ENCODE data around the gene HLA-DRB1.
"Not testable (repeated sequence)": the region's sequence is repeated elsewhere in the genome, so short reads cannot be mapped to it uniquely, and the experiment has no call there.

HLA-DRB1 gene

GRCh38 chr6:32589596-32590449 is at the start of gene HLA-DRB1:
Gene HLA-DRB1, minus strand, starts transcription at chr6:32589848. Its CDS starts 106 bp downstream, at chr6:32589742.
- in situ Hi-C loops (cut with HindIII; ENCODE audit: low sequenced_read_pairs): loop anchor here (5.0 kb wide), 1 partner anchor 63 kb away; no protein-coding TSS in a partner anchor

DNA sequence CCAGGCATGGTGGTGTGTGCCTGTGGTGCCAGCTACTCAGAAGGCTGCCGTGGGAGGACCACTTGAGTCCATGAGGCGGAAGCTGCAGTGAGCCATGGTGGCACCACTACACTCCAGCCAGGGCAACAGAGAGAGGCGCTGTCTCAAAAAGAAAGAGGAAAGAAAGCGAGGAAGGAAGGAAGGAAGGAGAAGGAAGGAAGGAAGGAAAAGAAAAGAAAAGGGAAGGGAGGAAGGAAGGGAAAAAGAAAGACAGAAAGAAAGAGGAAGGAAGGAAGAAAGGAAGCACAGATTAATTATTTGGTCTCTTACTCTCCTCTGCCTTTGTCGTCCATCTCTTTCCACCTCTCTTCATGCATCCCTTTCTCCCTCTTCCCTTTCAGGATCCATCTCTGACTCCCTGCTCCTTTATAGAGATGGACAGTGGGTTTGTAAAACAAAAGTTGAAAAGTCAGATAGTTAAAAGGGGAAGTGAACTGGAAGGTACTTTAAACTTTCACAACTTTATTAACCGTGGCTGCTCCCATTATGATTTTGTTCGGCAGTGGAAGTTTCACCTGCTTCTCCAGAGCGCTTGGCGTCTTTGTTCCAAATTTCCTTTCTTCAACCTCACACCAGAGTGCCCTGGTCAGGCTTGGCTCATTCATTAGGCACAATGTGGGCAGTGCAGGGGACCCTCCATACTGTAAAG is 49.0 kb upstream of the HLA-DRB1 start:
- in situ Hi-C loops (cut with HindIII; ENCODE audit: low sequenced_read_pairs): no loop called here

- in situ Hi-C loops (cut with HindIII; ENCODE audit: low sequenced_read_pairs): no loop called here
These were observed 48.2 kb upstream of the HLA-DRB1 start for GRCh38 chr6:32637883-32638282.

DNA sequence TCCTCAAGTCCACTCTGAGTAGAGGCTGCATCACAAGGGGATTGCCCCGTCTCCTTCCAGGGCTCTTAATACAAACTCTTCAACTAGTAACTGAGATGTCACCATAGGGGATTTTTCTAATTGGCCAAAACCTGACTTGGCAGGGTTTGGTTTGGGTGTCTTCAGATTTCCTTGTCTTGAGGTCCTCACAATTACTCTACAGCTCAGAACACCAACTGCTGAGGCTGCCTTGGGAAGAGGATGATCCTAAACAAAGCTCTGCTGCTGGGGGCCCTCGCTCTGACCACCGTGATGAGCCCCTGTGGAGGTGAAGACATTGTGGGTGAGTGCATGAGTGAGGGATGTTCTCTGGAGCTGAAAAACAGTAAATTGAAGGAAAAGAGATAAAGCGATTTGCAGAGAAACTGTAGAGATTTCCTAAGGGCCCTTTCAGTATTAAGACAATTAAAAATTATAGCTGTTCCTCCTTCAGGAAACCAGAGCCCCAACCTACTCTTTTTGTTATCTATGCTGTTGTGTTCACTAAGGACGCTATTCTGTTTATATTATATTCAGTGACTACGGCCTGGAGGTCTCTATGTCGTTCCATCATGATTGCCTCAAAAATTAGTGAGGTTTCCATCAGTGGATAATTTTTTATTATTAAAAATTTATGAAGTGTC is 47.7 kb upstream of the HLA-DRB1 start, which contains the start of gene HLA-DQA1:
HLA-DQA1 (plus strand) TSS at position 188 of the 662 bp plus-strand sequence; CDS start at position 241, 53 bp downstream.
- in situ Hi-C loops (cut with HindIII; ENCODE audit: low sequenced_read_pairs): no loop called here

DNA sequence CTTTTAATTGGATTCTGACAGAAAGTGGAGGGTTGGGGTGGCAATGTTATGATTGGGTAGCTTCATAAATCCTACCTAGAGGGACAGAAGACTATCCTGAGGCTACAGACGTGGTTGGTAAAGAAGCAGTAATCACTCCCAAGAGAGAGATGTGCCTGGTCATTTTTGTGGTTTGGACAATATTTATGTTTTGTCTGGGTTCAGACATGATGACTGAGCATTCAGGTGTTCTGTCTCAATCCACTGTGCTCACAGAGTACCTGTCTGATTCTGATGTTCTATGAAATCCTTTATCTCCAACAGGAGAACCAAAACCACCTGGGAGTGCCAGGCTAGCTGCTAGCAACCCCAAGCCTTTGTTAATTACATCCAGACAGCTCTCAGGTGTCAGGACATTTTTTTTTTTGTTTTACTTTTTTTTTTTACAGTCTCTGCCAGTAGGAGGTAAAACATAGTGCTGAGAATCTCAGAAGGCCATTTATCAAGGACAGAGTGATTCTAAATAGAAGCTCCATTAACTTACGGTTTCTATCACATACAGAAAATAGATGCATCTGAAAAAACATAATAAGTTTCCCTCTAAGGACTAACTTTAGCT is 46.0 kb upstream of the HLA-DRB1 start:
- in situ Hi-C loops (cut with HindIII; ENCODE audit: low sequenced_read_pairs): no loop called here

GRCh38 chr6:32629793-32630192 is 40.1 kb upstream of the HLA-DRB1 start:
- in situ Hi-C loops (cut with HindIII; ENCODE audit: low sequenced_read_pairs): not testable (repeated sequence)

DNA sequence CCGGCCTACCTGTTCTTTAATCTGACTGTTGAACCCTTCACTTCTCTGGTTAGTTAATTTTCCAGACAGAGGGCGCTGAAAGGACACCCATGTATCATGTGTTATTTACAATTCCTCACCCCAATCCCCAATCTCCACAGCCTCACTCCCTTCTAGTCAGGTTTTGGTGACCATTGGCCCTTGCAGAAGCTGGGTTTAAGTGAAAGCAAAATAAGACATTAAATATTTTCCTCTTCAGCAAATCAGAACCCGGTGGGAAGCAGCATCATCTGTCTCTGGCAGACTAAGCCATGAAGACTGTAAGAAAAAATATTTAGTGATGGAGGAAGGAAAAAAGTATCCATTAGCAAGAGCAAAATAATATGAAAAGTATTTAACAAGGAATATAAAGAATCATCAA is 38.2 kb upstream of the HLA-DRB1 start:
- in situ Hi-C loops (cut with HindIII; ENCODE audit: low sequenced_read_pairs): no loop called here

GRCh38 chr6:32627249-32627648 is 37.6 kb upstream of the HLA-DRB1 start:
- in situ Hi-C loops (cut with HindIII; ENCODE audit: low sequenced_read_pairs): no loop called here

GRCh38 chr6:32625137-32625536 is 35.5 kb upstream of the HLA-DRB1 start:
- in situ Hi-C loops (cut with HindIII; ENCODE audit: low sequenced_read_pairs): no loop called here

GRCh38 chr6:32624565-32624964 is 34.9 kb upstream of the HLA-DRB1 start:
- in situ Hi-C loops (cut with HindIII; ENCODE audit: low sequenced_read_pairs): no loop called here

GRCh38 chr6:32623693-32624092 is 34.0 kb upstream of the HLA-DRB1 start:
- in situ Hi-C loops (cut with HindIII; ENCODE audit: low sequenced_read_pairs): no loop called here

- in situ Hi-C loops (cut with HindIII; ENCODE audit: low sequenced_read_pairs): no loop called here
These were observed 33.1 kb upstream of the HLA-DRB1 start for GRCh38 chr6:32622545-32623401.

DNA sequence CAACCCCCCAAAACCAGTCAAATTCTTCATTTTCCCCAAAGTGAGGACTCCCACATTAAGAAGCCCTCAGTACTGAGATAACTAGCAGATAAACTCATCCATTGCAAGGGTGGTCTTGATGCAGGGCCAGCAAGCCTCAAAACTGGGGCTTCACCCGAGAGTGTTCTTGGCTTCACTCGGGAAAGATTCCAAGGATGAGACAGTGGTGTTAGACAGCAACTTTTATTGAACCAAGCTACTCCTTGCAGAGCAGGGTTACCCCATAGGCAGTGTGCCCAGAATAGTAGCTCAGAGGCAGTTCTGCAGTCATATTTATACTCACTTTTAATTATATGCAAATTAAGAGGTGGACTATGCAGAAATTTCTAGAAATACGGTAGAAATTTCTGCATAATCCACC is 31.7 kb upstream of the HLA-DRB1 start:
- in situ Hi-C loops (cut with HindIII; ENCODE audit: low sequenced_read_pairs): no loop called here

DNA sequence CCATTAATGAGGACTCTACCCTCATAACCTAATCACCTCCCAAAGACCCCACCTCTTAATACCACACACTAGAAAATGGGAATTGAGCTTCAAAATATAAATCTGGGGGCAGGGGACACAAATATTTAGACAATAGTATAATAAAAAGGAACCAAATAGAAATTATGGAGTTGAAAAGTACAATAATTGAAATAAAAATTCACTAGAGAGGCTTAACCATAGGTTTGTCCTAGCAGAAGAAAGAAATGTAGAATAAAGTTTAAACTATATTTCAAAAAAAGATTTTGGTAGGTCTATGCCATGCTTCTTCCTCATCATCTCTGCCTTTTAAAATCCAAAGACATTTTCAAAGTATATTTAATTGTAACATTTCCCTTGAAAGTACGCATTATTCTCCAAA is 28.1 kb upstream of the HLA-DRB1 start:
- in situ Hi-C loops (cut with HindIII; ENCODE audit: low sequenced_read_pairs): no loop called here

GRCh38 chr6:32615885-32616532 is 26.4 kb upstream of the HLA-DRB1 start:
- in situ Hi-C loops (cut with HindIII; ENCODE audit: low sequenced_read_pairs): no loop called here

GRCh38 chr6:32614366-32615081 is 24.9 kb upstream of the HLA-DRB1 start:
- in situ Hi-C loops (cut with HindIII; ENCODE audit: low sequenced_read_pairs): no loop called here

GRCh38 chr6:32613475-32613874 is 23.8 kb upstream of the HLA-DRB1 start:
- in situ Hi-C loops (cut with HindIII; ENCODE audit: low sequenced_read_pairs): no loop called here

DNA sequence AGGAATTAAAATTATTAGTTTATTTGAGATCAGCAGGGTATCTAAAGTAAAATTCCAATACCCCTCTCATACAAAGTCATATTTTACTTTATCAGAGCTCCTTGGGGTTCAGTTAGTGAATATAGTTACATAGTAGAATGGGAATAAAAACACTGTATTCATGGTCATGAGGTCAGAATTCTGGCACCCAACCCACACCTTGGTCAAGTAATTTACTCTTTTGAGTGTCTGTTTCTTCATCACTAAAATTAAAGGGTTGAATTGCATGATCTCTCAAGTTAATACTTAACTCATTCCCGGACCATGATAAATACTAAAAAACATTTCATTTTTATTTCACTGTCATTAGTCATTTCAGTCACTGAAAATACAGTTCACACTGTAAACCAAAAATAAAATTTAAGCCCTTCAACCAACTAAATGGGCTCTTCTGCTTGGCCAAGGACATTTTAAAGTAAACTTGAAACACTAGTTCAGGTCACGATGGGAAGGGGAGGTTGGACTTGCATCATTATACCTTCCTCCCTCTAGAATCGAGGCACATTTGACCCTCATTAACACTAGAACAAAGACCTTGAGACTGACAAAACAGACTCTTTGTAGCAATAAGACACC is 21.1 kb upstream of the HLA-DRB1 start:
- in situ Hi-C loops (cut with HindIII; ENCODE audit: low sequenced_read_pairs): no loop called here

All from DLD1 (cell line).